Transverse colon (tissue), 4 donors: ENCODE data around the gene ATP6V0E1. TPM values are rescaled to one million over a fixed set of nuclear protein-coding genes. Genes with fewer than 3 reads are reported as not detected.
"Not testable (repeated sequence)": the region's sequence is repeated elsewhere in the genome, so short reads cannot be mapped to it uniquely, and the experiment has no call there.

ENCODE experiments used
- DNase-seq: peaks from one replicate; pipeline ENCODE4 v3.0.0-alpha.2; 2019
- H3K27ac ChIP-seq, 4 donors: fragments of 200-600 bp; sonication (generic); 2 replicates each; pipeline ENCODE4 v1.5.1; 2016 to 2018; ENCODE audit warnings: inconsistent platforms in 4 of 4
- H3K27me3 ChIP-seq: fragments of 200-600 bp; sonication (generic); 2 replicates; pipeline ENCODE4 v1.5.1; 2017; ENCODE audit warnings: inconsistent platforms
- H3K36me3 ChIP-seq, 4 donors: fragments of 200-600 bp; sonication (generic); 2 replicates each; pipeline ENCODE4 v1.5.1; 2017 to 2019; ENCODE audit warnings: inconsistent platforms in 4 of 4
- H3K4me1 ChIP-seq, 4 donors: fragments of 200-600 bp; sonication (generic); 2 replicates each; pipeline ENCODE4 v1.5.1; 2017 to 2020; ENCODE audit warnings: inconsistent platforms in 4 of 4
- H3K4me3 ChIP-seq, 4 donors: fragments of 200-600 bp; sonication (generic); 1 replicate in 1 of 4; 2 replicates in 3 of 4; pipeline versions ENCODE4 v1.5.1 to v1.6.1; 2017 to 2019; ENCODE audit warnings: inconsistent platforms in 4 of 4
- H3K9me3 ChIP-seq, 2 donors: fragments of 200-600 bp; sonication (generic); 2 replicates each; pipeline ENCODE4 v1.5.1; 2017 to 2019; ENCODE audit warnings: inconsistent platforms in 2 of 2
- EP300 ChIP-seq: sonication (generic); formaldehyde crosslinking; IDR thresholded peaks from one replicate; pipeline ENCODE4 v1.6.1; 2017; ENCODE audit warnings: antibody characterized with exemption, low read depth
- POLR2A ChIP-seq: fragments of 450-650 bp; IDR thresholded peaks from one replicate; pipeline ENCODE4 v1.6.1; 2016; ENCODE audit warnings: antibody characterized with exemption, mild to moderate bottlenecking, moderate library complexity
- POLR2AphosphoS5 ChIP-seq, 3 donors: sonication (generic); formaldehyde crosslinking; IDR thresholded peaks; one replicate each; pipeline ENCODE4 v1.6.1; 2016; ENCODE audit warnings: antibody characterized with exemption in 3 of 3
- WGBS, 2 donors: methylation state at CpG; one replicate each; pipeline ENCODE4 v1.1.5; 2018; ENCODE audit warnings: low coverage in 1 of 2; 5-methylcytosine and 5-hydroxymethylcytosine counted together
- in situ Hi-C, 4 donors: fragments of 200-750 bp; cut with MboI; loops; one replicate each; pipeline versions ENCODE4 v1.15.0 to v1.15.1; 2017; ENCODE audit warnings: low sequenced_read_pairs in 3 of 4, low pct_ligation_motif_present in 1 of 4, low pct_unique_long_range_greater_than_20kb in 1 of 4
- intact Hi-C: fragments of 100-400 bp; cut with DNase I; formaldehyde crosslinking; loops from one replicate; pipeline ENCODE4 v1.15.1; 2023; ENCODE audit warnings: low total_unique reads
- total RNA-seq, 4 donors: library from RNA; depleted of rRNA; stranded (reverse); fragments of >200 nt; gene quantifications; one replicate each; pipeline ENCODE4 v1.1.0, GENCODE V29; 2016
- TF ChIP-seq, protein P1 (sequence below), 5 experiments: fragments of 200-600 bp in 3 of 5; fragments of 450-650 bp in 2 of 5; sonication (generic) in 3 of 5; IDR thresholded peaks; 1 replicate in 2 of 5; 2 replicates in 3 of 5; pipeline ENCODE4 v1.5.1; 2016 to 2017; ENCODE audit warnings: antibody characterized with exemption in 5 of 5, inconsistent platforms in 3 of 5, mild to moderate bottlenecking in 2 of 5, moderate library complexity in 1 of 5

The ATP6V0E1 gene
- total RNA-seq, 4 donors from 2014 or later: 60.9 to 212 (median 138) TPM

DNA sequence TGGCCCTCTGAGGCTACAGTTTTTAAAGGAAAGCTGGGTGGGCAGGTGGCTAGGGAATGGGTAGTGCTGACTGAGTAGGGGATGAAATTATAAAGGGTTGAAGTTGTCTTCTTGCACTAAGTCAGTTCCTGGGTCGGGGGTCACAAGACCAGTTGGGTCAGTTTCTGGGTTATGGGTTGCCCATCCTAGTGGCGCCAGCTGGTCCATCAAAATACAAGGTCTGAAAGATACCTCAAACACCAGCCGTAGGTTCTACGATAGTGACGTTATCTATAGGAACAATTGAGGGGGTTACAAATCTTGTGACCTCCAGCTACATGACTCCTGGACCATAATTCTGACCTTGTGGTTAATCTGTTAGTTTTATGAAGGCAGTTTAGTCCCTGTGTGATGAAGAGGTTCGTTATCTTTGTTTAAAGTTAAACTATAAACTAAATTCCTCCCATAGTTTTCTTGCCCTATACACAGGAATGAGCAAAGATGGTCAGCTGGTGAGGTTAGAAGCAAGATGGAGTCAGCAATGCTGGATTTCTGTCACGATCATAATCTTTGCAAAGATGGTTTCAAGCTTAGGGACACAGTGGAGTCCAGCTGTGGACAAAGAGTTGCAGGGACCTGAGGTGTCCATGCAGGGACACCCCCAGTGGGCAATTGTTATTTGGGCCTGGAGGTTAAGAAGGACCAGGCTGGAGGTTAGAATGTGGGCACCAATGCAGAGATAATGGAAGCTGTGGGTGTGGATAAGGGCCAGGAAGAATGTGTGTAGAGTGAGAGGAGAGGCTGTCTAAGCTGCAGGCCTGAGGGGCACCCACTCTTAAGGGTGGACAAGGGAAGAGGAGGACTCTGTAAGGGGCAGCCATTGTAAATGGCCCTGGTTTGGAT is 58.6 kb downstream of the ATP6V0E1 start:
- in situ Hi-C loops (no loop called here), intact Hi-C loops (no loop called here)
- peaks cover 0 to 2% (median 0%) of the 10 kb centered on the region in 4 donors for H3K4me1 ChIP-seq
- no peaks in the 10 kb centered on the region for H3K36me3 ChIP-seq
- H3K27ac ChIP-seq: no peak overlapping the region
- WGBS, 2 donors: 17 to 65% methylated on average over 1 to 7 of the region's 7 CpGs
- H3K9me3 ChIP-seq: no peaks in the 10 kb centered on the region
- TF ChIP-seq, protein P1, sequence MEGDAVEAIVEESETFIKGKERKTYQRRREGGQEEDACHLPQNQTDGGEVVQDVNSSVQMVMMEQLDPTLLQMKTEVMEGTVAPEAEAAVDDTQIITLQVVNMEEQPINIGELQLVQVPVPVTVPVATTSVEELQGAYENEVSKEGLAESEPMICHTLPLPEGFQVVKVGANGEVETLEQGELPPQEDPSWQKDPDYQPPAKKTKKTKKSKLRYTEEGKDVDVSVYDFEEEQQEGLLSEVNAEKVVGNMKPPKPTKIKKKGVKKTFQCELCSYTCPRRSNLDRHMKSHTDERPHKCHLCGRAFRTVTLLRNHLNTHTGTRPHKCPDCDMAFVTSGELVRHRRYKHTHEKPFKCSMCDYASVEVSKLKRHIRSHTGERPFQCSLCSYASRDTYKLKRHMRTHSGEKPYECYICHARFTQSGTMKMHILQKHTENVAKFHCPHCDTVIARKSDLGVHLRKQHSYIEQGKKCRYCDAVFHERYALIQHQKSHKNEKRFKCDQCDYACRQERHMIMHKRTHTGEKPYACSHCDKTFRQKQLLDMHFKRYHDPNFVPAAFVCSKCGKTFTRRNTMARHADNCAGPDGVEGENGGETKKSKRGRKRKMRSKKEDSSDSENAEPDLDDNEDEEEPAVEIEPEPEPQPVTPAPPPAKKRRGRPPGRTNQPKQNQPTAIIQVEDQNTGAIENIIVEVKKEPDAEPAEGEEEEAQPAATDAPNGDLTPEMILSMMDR (IDR thresholded peaks at IDR 0.05): no peak
- TF ChIP-seq EP300 (no peak), POLR2AphosphoS5 (IDR thresholded peaks at IDR 0.05) (no peak), POLR2A (no peak)
- H3K4me3 ChIP-seq: no peak overlapping the region
- DNase-seq: no peak
- H3K27me3 ChIP-seq: no peaks in the 10 kb centered on the region

DNA sequence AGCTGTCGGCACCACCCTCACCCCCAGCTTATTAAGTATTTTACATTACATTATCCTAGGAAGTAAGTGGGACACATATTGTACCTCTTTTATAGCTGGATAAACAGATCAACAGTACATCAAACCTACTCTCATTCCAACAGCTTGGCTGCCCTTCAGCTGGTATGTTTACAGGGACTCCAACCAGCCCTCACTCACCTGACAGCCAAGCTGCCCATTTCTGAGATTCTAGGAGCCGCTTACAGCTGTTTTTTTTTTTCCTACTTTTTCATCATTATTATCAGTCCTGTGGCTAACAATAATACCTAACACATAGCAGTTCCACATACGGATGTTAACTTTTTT is 59.2 kb downstream of the ATP6V0E1 start:
- in situ Hi-C loops: no loop called here
- TF ChIP-seq POLR2A (no peak), POLR2AphosphoS5 (IDR thresholded peaks at IDR 0.05) (no peak), EP300 (no peak)
- TF ChIP-seq, protein P1 (IDR thresholded peaks at IDR 0.05): no peak
- H3K27ac ChIP-seq: no peak overlapping the region

DNA sequence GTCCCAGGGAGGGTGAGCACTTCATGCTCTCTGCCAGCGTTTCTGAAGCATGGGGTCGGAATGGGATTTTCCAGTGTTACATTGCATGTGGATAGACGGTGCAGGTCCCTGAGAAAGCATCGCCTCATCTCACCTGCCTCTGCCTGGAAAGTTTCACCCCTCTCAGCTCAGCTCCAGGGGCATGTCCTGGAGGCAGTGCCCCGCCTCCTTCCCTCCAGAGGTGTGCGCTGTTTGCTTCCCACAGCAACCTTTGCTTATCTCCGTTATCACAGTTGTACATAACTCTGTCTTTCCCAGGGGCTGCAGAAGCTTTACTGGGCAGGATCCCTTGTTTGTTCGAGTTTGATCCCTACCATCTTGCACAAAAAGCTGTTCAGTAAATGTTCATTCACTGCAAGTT is 61.9 kb downstream of the ATP6V0E1 start:
- Histone ChIP-seq H3K9me3 (no peaks in the 10 kb centered on the region), H3K36me3 (no peaks in the 10 kb centered on the region), H3K4me1 (no peaks in the 10 kb centered on the region), H3K27me3 (no peaks in the 10 kb centered on the region), H3K27ac (no peak overlapping the region), H3K4me3 (no peak overlapping the region)
- intact Hi-C loops (no loop called here), in situ Hi-C loops (no loop called here)
- TF ChIP-seq, protein P1 (IDR thresholded peaks at IDR 0.05): no peak
- TF ChIP-seq POLR2AphosphoS5 (IDR thresholded peaks at IDR 0.05) (no peak), POLR2A (no peak), EP300 (no peak)
- no peak for DNase-seq
- 0 to 50% methylated on average over 1 to 8 of the region's 8 CpGs for WGBS, 2 donors

More for the DNA sequence above, 59.2 kb downstream of the ATP6V0E1 start:
- 76 to 91% methylated on average over 2 to 3 of the region's 3 CpGs for WGBS, 2 donors
- Histone ChIP-seq H3K27me3 (no peaks in the 10 kb centered on the region), H3K4me1 (no peaks in the 10 kb centered on the region), H3K9me3 (no peaks in the 10 kb centered on the region), H3K36me3 (no peaks in the 10 kb centered on the region), H3K4me3 (no peak overlapping the region)
- DNase-seq: no peak
- intact Hi-C loops: no loop called here

- DNase-seq, H3K4me1 ChIP-seq, H3K36me3 ChIP-seq, in situ Hi-C loops, H3K9me3 ChIP-seq, H3K27me3 ChIP-seq, H3K4me3 ChIP-seq, intact Hi-C loops, H3K27ac ChIP-seq: not testable (repeated sequence)
- 80% methylated on average over 12 of the region's 12 CpGs; no CpG with 5 or more reads in 1 of the 2 donors for WGBS, 2 donors
Measured at GRCh38 chr5:173047096-173047837, 63.7 kb downstream of the ATP6V0E1 start.
